ENCODE data around the gene TDG.
A peak's percentile ranks its signal among the peaks of the same experiment; 100 is the strongest.
"Not testable (repeated sequence)": the region's sequence is repeated elsewhere in the genome, so short reads cannot be mapped to it uniquely, and the experiment has no call there.

TDG gene

GRCh38 chr12:103960616-103961227, 5.0 kb upstream of the TDG start:
- DNase-seq (ENCODE audit: low spot score): no peak

DNA sequence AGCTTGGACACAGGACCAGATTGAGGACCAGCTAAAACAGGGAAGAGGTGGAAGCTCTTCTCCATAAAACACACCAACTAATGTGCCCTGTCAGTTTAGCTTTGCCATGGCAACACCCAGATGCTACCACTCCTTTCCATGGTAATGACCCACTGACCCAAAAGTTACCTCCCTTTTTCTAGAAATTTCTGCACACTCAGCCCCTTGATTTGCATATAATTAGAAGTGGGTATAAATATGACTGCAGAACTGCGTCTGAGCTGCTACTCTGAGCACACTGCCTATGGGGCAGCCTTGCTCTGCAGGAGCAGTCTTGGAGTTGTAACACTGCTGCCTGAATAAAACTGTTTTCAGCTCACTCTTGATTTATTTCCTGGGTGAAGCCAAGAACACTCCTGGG, 3.2 kb upstream of the TDG start:
- DNase-seq (ENCODE audit: low spot score): no peak

GRCh38 chr12:103964805-103965204, 867 bp upstream of the TDG start:
- no peak for DNase-seq (ENCODE audit: low spot score)

DNA sequence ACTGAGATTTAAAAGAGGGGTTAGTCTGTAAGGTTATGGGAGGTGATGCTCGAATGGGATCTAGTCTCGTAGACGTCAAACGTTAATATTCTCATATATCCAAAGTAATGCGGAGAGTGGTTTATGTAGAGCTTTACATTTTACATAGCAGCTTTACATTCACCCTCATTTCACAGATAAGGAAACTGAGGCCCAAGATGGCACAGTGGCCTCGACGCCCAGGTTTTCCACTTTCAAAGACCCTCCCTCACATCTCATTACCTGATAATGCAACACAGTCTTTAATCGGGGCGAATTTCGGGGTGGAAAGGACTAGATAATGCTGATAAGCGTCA, 450 bp upstream of the TDG start:
- no peak for DNase-seq (ENCODE audit: low spot score)

DNA sequence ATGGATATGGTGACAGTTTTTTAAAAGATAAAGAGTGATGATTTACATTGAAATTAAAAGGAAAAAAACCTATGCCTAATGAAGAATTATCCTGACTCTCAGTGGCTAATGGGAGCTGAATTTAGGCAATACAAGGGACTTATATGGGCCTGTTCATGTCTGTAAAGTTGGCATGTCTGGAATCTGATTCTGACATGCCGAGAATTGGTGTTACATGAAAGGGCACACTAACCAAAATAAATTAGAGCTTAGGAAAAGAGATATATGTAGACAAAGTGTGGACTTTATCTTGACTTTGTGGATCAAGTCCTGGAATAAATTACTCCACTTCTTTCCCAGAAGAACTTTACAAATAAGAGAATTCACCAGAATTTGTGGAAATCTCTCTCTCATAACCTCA, 1.1 kb downstream of the TDG start:
- peak; percentile 15 for DNase-seq (ENCODE audit: low spot score)

DNA sequence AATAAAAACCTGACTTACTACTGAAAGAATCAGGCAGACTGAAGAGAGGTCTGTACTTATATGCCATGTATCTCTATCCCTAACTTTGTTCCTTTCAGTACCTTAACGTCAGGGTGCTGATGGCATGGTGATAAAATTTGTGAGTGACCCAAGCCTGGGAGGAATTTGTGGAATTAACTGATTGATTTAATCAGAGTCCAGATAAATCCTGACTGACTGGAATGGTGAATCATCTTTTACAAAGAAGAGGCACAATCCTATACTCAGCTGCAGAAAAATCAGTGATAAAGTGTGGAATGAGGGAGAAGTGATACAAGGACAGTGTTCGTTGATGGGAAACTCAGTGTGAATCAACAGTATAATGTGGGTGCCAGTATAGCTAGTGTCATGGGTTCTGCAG, 3.7 kb downstream of the TDG start:
- DNase-seq (ENCODE audit: low spot score): peak; percentile 74

DNA sequence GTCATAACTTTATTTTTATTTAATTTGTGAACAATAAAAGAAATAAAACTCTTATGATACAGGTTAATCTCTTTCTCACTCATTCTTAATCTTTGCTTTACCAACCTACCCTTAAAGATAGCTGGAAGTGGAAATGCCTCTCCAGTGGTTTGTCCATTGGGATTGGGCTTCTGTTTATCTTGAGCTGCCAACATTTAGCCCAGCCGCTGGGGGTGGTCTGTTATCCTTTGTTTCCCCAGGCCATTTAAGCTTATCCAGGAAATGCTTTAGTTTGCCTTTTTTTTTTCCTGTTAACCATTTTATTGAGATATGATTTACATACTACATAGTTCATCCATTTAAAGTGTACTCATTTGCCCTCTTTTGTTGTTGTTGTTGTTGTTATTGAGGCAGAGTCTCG, 8.2 kb downstream of the TDG start:
- no peak for DNase-seq (ENCODE audit: low spot score)

GRCh38 chr12:103975368-103975767, 9.7 kb downstream of the TDG start:
- no peak for DNase-seq (ENCODE audit: low spot score)

GRCh38 chr12:103978384-103978982, 12.8 kb downstream of the TDG start:
- DNase-seq (ENCODE audit: low spot score): no peak

- DNase-seq (ENCODE audit: low spot score): peak; percentile 57
These were observed 21.2 kb downstream of the TDG start for GRCh38 chr12:103986829-103987228.

GRCh38 chr12:103994235-103994634, 28.6 kb downstream of the TDG start:
- DNase-seq (ENCODE audit: low spot score): no peak

DNA sequence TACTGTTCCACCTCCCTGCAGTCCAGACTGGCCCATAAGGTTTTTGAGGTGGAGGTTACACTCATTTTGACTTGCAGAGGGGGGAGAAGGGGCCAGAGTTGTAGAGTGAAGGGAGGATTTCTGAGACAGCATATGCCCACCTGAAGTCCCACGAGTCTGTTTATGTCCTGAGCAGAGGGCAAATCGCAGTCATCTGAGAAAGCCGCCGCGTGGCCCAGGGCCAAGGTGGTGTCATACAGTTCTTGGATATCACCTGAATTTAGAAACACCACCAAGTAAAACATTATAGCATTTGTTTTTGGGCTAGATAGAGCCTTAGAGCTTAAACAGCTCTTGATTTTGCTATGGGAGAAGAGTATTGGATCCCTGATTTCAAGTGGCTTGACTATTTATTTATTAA, 30.9 kb downstream of the TDG start:
- DNase-seq (ENCODE audit: low spot score): no peak

DNA sequence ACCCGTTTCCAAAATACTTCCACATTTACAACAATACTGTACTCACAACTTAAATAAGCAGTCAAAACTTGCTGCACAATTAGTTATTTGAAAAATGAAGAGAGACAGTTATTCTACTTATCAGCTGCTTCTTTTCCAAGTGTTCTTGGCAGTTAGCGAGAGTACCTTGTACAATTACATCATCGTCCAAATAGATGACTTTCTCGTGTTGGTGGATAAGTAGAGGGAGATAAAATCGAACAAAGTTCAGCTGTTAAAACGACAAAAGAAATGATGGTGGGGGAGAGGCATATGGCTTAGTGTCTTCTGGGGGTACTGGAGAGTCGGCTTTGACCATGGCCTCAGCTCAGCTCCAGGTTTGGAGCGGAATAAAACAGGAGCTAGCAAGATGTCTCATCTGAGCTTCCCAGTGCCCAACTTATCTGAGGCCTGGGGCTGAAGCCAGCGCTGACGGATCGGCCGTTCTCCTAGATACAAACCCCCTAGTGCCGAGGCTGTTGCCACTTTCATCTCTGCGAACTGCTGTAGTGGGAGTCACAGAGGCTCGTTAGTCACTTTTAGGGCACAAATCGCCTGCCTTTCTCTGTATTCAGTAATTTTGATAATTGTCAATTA, 31.7 kb downstream of the TDG start:
- DNase-seq (ENCODE audit: low spot score): no peak

DNA sequence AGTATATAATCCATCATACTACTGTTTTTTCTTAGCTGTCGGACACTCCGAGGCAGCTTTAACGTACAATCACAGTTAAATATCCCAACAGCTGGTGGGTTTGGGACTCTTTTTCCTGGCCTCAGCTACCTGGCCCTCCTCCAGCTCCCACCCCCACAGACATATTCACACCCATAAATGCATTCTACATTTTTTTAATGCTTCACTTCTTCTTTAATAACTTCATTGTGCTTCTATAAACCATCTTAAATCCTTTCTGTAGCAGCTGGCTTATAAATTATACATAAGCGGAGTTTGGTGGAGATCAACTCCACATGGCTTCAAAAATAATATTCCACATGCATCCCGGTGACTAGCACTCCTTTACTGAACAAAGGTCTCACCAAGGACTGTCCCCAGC, 33.3 kb downstream of the TDG start:
- DNase-seq (ENCODE audit: low spot score): no peak

DNA sequence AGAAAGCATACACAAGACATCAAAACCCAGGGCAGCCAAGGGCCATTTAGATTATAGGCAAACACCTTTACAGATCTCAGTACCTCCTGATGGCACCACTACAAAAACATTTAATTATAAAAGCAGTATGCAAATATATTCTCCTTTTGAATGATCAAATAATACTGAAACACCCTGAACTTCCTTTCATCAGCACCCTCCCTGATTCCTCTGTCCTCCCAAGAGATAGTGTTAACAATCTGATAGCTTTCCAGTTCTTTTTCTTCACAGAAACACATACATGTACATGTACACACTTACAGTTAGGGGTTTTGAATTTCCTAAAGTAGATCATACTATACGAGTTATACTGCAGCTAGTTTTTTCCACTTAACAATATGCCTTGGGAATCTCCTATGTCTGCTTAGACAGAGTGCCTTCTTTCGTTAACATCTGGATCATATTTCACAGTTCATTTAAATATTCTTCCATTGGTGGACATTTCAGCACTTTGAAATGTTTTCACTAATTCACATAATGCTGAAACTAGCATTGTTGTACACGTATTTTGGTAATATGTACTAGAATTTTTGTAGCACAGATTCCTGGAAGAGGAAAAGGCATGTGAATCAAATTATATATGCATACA, 35.2 kb downstream of the TDG start:
- no peak for DNase-seq (ENCODE audit: low spot score)

DNA sequence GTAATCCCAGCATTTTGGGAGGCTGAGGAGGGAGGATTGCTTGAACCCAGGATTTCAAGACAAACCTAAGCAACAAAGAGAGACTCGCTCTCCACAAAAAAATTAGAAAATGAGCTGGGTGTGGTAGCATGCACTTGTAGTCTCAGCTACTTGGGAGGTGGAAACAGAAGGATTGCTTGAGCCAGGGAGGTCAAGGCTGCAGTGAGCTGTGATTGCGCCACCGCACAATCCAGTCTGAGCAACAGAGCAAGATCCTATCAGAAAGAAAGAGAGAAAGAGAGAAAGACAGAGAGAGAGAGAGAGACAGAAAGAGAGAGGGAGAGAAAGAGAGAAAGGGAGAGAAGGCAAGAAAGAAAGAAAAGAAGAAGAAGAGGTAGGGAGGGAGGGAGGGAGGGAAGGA, 37.0 kb downstream of the TDG start:
- DNase-seq (ENCODE audit: low spot score): no peak

DNA sequence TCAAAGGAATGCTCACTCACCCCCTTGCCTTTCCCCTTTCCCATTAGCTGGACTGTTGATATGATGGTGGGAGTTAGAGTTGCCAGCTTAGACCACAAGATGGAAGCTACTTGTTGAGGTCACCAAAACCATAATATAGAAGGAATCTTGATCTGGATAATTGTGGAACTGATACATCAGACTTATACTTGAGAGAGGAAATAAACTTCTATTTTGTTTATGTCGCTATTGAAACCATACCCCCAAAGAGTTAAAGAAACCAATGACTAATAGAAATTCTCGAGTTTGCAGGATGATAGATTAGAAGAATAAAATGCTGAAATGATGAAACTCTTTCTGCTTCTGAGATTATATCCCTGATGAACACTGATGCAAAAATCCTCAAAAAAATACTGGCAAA, 37.9 kb downstream of the TDG start:
- no peak for DNase-seq (ENCODE audit: low spot score)

- peak; percentile 84 for DNase-seq (ENCODE audit: low spot score)
These were observed 41.3 kb downstream of the TDG start for GRCh38 chr12:104006929-104007328.

- DNase-seq (ENCODE audit: low spot score): no peak
These were observed 44.4 kb downstream of the TDG start for GRCh38 chr12:104010121-104010520.

GRCh38 chr12:104010606-104011169, 45.0 kb downstream of the TDG start:
- no peak for DNase-seq (ENCODE audit: low spot score)

GRCh38 chr12:104011253-104011652, 45.6 kb downstream of the TDG start:
- DNase-seq (ENCODE audit: low spot score): peak; percentile 80

- DNase-seq (ENCODE audit: low spot score): no peak
These were observed 46.7 kb downstream of the TDG start for GRCh38 chr12:104012331-104012730.

- not testable (repeated sequence) for DNase-seq (ENCODE audit: low spot score)
These were observed 56.2 kb downstream of the TDG start for GRCh38 chr12:104021862-104022261.

Measured in kidney tubule cell (primary cell).